Tongue (tissue), 2 donors: Measurements from ENCODE around the gene MYL7. TPM values are rescaled to one million over a fixed set of nuclear protein-coding genes. Genes with fewer than 3 reads are reported as not detected.
"Not testable (repeated sequence)": the region's sequence is repeated elsewhere in the genome, so short reads cannot be mapped to it uniquely, and the experiment has no call there.

Experiments
- DNase-seq: peaks from one replicate; pipeline ENCODE4 v3.0.0-alpha.2; 2015
- total RNA-seq: library from RNA; depleted of rRNA; stranded (reverse); fragments of >200 nt; gene quantifications from one replicate; pipeline ENCODE4 v1.2.3, GENCODE V29; 2014

MYL7 gene, protein sequence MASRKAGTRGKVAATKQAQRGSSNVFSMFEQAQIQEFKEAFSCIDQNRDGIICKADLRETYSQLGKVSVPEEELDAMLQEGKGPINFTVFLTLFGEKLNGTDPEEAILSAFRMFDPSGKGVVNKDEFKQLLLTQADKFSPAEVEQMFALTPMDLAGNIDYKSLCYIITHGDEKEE
- not detected for total RNA-seq

DNA sequence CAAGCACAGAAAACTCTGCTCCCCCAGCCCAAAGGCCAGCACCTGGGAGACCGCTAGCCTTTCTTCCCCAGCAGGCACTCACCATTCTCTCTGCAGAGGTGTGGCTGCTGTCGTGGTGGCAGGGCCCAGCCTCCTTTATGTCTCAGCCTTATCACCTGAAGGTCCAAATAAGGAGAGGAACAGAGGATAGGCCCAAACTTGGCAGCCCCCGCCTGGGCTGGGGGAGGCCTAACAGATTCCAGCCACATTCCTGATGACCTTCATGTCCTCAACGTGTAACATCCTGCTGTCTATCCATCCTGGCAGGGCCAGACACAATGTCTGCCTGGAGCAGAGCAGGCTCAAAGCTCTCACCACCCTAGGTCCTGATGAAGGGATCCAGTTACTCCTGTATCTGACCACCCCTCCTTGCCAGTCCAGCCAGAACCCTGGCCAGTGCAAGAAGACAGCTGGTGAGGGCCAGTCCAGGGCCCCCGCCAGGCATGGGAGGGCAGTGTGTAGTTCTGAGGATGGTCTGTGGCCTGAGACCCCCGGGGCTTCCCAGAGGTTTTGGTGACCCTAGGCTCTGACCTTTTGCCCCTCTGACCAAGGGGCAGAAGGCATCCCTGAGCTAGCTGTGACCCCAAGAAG, at the start of gene MYL7:
TSS of gene MYL7 (minus strand) at position 112 of the 630 bp plus-strand sequence. CDS start at position 85, 27 bp downstream.
- DNase-seq: no peak

DNA sequence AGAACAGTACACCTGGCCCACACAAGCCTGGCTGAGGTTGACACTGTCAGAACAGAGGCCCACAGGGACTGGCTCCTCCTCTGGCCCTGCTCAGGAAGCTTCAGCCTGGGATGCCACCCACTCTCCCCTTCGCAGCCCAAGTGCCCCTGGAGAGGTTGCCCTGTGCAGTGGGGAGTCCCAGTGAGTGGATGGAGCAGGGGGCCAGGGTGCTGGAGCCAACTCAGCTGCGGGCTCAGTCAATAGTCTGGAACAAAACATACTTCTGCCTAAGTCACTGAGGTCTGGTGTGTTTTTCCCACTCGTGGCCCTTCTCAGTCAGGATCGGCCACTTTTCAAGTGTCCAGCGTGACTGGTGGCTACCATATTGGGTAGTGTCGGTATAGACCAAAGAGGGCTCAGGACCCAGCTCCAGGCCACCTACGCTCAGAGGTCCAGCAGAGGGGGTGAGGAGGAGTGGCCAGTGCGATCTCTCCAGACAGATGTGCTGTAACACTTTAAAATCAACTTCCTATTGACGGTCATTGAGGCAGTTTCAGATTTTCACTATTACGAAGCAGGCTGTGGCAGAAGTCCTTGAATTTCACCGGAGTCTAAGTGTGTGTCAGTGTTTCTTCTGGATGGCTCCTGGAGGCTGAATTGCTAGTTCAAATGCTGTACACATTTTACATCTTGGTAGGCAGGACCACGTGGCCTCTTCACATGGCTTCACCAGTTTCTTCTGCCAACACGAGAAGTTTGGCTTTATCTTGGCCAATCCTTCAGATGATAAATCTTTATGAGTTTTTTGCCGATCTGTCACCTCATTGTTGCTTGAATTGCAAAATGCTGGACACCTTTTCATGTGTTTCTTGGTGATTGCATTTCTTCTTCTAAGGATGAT, 49.1 kb upstream of the MYL7 start:
- no peak for DNase-seq

DNA sequence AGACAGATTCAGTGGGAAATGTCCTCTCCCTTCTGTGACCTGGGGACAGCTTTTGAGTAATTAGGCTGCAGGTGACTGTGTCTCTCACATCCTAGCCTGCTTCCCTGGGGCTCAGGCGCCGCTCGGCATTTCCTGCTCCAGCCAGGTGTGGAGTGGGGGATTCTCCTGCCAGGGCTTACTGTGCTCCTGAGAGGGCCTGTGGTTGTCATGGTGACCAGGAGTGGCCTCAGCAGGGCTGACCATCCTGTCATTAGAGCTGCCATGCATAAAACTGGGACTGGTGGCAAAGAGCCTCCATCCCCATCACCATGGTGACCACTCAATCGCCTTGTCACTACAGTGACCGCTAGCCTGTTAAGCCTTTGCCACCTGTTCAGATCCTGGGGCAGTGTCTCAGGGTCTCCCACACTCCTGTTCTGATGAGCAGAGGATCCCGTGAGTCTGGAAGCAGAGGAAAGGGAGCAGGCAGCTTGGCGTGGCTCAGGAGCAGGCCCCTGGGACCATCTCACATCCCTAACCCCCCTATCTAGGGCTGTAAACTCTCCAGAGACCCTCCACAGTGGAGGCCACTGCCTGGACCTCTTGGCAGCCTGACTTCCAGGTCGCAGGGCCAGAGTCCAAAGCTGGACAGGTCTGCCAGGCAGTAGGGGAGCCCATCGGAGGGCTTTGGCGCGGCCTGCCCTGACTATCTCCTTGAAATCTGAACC, 48.3 kb upstream of the MYL7 start, which contains the start of gene GCK:
TSS of gene GCK (minus strand) at position 154 of the 707 bp plus-strand sequence. CDS start 486 bp downstream, outside the sequence.
- DNase-seq: no peak

DNA sequence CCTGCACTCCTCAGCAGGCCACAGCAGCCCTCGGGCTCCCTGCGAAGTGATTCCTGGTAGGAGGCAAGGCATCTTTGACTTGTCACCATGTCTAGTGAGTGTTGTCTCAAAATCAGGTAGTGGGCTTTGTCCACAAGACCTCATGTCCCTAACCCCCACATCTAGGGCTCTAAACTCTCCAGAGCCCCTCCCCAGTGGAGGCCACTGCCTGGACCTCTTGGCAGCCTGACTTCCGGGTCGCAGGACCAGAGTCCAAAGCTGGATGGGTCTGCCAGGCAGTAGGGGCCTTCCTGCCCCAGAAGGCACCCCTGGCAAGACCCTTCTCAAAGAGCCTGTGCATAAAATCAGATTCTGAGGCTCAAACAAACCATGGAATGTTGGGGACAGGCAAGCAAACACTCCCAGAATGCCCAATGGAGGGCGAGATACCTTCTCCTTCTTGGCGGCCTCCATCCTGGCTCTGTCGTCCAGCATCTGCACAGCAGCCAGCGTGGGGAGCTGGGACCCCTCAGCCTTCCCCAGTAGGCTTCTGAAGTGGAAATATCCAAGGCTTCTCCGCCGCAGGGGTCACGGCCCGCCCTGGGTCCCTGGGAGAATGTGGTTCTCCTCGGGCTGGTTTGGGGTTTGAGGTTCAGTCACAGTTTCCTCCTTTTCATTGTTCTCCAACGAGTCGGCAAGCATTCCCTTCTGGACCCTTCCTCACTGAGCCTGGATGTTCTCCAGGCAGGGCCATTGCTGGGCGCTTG, 47.5 kb upstream of the MYL7 start:
- DNase-seq: no peak

DNA sequence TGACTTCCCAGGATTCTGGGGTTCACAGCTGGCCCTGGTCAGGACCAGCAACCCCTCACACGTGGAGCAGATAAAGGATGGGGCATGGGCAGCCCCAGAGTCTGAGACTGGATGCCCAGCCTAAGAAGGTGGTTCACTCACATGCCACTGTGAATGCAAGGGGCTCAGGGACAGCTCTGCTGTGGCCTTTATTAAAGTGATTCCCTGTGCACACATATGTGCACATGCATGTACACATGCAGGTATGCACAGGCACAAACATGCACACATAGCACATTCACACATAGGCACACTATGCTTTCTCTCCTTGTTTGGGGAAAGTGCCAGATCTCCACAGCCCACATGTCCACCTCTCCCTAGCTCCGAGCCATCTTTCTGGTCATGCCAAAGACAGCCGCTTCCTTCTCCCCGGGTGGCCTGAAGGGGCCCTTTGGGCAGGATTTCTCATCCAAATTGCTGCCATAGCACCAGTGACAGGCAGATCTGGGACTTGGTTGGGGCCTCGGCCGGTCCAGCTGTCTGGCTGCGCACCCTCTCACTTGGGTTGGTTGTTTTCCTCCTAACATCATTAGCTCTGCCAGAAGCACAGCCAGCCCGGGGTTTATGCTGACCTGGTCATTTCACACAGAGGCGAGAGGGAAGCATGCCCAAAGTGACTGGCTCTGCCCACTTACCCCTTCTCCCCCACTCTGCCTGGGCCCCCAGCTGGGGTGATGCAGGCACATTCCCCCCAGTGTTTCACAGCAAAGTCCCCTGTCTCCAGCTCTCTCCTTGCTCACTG, 46.7 kb upstream of the MYL7 start:
- no peak for DNase-seq

DNA sequence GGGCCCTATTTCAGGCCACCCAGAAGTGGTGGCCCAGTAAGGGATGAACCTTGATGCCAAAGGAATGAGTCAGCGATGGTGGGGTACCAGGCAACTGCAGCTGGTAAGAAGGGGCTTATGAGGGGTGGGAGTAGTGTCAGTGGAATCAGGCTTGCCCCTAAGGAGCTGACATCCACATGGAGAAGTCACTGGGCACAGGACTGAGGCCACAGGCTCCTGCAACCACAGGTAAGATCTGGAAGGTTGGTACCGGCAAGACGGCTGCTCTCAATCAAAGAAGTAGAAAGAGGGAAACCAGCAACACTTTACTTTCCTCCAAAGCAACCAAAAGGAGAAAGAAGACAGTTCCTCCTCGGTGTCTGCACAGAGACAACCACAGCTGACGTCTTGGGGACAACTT, 45.6 kb upstream of the MYL7 start:
- DNase-seq: no peak

DNA sequence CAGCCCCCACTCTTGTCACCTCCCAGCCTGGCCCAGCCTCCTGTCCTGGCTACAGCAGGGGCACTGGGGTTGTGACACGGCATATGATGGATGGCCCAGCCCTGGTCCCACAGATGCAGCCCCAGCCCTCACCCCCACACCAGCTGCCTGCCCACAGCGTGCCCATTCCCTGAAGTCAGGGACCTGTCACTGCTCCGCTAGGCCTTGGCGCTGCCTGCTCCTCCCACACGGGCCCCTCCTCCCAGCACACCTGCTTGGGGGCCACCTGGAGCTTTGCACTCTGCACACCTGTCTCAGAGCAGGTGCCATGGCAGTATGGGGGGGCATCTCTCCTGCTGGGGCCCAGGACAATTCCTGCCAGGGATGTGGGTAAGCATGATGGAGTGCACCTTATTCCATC, 44.6 kb upstream of the MYL7 start:
- no peak for DNase-seq

DNA sequence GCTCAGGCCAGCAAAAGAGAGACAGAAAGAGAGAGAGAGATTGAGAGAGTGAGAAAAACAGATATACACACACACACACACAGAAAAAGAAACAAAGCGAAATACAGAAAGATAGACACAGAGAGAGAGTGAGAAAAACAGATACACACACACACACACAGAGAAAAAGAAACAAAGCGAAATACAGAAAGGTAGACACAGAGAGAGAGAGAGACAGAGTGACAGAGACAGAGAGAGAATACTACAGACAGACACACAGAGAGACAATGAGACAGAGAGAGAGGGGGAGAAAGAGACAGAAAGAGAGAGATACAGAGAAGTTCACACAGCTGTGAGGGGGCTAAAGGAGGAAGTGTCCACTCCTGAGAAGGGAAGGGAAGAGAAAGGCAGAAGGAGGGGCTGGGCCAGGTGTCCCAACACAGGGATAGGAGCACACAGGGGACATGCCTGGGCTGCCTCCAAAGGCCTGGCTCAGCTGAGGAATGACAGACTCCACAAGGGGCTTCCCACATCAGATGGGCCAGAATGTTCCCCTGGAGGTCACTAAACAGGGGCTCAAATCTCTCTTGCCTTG, 43.8 kb upstream of the MYL7 start:
- no peak for DNase-seq

DNA sequence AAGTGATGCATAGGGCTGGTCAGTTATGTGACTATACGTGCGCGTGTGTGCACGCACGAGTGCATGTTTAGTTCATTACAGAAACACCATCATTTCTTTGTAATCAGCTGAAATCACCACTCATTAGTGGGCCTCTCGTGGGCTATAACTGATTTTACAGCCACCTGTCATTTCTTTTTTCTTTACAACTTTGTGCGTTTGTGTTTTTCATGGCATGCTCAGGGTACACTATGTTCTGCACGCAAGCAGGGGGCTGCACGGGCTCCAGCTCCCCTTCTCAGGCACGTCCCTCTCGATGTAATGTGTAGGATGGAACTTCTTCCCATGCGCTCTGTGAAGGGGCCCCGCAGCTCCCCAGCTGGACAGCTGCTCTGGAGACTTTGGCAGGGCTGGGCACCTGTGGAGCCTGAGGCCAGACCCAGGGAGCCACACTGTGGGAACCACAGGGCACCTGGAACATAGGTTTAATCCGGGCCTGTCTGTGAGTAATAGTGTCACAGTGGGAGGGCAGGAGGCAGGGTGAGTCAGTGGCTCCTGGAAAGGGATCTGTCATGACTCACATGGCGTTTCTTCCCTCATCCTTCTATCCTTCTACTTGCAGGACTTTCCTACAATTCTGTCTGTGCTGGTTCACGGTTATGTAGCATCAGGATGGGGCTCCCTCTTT, 43.2 kb upstream of the MYL7 start:
- DNase-seq: peak; percentile 67

DNA sequence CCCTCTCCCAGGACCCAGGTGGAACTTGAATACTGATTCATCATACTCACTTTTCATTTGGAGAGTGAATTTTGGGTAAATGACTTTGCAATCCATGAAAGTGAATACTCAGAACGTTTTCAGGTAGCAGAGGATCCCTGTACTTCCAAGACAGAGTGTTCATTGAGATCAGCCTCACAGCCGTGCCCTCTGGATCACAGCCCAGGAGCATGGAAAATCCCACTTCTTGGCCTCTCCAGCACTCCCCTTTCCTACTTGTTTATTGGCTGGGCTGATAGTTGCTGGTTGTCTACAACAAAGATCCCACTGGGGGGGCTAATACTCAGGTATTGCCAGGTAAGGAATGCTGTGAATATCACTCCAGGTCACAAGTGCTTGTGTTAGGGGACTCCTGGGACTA, 42.3 kb upstream of the MYL7 start:
- DNase-seq: no peak

DNA sequence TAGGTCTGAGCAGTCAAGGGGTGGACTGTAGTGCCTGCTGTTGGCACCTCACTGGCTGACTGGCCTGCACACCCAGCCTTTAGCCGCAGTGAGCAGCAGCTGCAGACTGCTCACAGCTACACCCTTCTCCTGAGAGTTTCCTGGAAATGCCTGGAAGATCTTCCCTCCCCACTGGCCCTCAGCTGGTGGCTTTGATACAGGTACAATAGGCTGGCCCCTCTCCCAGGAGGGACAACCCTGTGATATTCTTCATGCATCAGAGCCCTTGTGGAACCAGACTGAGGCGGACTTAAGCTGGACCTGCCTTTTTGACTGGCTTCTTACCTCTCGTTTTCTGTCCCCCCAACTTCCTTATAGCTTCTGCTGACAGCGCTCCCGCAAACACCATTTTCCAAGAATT, 41.7 kb upstream of the MYL7 start:
- DNase-seq: no peak

DNA sequence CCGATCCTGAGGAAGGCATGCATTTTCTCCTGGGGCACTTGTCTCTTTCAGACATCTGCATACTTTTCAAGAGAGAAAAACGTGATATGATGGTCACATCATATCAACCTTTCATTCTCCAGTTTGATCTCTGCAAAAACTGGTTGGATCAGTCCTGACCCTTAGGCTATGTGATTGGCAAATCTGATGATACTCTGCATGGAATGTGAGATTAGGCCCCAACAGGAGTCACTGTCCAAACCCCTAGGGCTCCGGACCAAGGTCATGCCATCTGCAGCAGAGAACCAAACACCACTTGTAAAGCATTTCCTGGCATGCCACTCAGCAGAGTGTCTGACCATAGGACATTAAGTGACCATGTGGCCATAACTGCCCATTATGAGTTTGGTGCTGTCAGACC, 39.5 kb upstream of the MYL7 start:
- no peak for DNase-seq

DNA sequence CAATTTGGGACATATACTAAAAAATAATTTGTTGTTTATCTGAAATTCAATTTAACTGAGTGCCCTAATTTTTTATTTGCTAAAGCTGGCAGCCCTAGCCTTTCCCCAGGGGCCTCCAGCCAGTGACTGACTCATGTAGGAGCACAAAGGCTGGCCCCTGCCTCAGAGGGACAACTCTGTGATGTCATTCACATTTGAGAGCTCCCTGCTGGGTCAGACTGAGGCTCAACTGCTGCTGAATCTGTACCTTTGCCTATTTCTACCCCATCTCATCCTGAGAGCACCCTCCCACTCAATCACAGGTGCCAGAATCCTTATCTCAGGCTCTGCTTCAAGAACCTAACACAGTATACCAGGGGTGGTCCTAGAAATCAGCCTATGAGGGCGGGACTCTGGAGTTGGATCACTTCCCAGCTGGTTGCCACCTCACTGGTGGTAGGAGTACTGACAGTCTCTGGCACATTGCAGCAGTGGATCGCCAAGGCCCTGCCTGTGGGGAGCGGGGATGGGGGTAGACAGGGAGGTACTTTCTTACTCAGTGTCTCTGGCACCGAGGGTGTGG, 36.5 kb upstream of the MYL7 start:
- no peak for DNase-seq

DNA sequence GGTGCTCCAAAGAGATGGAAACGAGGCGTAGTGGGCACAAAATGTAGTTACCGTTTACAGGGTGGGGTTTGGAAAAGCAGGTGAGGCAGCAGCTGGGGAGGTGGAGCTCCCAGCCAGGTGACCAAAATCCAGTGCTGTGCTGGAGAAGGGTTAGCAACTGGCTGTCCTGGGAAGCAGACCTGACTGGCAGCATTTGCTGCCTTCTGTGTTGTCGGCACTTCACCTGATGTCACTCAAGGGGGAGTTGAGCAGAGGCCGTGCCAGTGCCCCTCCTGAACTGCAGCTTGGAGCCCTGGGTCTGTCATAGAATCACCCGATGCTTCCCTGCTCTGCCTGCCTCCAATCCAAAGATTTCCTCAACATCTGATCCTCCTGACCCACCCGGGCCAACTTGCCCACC, 35.4 kb upstream of the MYL7 start:
- no peak for DNase-seq

DNA sequence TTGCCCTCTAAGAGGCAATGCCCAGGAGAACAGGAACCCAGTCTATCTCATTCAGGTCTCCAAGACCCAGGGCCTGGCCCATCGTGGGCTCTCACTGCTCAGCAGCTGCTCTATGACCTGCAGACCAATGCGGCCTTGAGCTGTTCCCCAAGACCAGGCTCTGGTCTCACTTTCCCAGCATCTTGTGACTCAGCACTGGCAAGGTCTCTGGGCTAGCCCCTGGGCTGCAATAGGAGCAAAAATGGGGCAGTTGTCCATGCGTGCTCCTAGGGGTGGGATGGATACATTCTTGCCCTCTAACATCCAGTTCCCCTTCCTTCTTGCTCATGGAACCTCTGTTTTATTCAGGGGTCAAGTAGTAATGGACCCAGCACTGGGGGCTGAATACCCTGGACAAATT, 34.6 kb upstream of the MYL7 start:
- no peak for DNase-seq

DNA sequence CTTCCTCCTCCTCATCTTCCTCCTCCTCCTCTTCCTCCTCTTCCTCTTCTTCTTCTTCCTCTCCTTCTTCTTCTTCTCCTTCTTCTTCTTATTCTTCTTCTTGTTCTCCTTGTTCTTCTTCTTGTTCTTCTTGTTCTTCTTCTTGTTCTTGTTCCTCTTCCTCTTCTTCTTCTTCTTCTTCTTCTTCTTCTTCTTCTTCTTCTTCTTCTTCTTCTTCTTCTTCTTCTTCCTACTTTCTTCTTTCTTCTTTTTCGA, 33.5 kb upstream of the MYL7 start:
- not testable (repeated sequence) for DNase-seq

DNA sequence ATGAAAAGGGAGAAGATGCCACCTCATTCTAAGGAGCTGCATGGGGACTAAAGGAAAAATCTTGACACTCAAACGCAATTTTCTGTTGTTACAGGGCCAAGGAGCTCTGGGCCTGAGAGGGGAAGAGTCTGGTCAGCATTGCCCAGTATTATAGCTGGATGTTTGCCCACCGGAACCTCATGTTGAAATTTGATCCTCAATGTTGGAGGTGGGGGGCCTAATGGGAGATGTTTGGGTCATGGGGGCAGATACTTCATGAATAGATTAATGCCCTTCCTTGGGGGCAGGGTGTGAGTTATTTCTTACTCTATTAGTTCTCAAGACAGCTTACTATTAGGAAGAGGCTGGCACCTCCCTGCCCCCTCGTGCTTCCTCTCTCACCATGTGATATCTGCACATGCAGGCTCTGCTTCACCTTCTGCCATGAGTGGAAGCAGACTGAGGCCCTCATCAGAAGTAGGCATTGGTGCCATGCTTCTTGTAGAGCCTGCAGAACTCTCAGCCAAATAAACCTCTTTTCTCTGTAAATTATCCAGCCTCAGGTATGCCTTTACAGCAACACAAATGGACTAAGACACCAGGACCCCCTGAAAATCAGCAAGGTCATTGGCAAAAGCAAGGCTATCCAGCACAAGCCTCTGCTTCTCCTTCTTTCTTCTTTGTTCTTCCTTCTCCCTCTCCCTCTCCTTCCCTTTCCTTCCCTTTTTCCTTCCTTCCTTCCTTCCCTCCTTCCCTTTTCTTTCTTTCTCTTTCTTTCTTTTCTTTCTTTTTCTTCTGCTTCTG, 33.0 kb upstream of the MYL7 start:
- DNase-seq: no peak

DNA sequence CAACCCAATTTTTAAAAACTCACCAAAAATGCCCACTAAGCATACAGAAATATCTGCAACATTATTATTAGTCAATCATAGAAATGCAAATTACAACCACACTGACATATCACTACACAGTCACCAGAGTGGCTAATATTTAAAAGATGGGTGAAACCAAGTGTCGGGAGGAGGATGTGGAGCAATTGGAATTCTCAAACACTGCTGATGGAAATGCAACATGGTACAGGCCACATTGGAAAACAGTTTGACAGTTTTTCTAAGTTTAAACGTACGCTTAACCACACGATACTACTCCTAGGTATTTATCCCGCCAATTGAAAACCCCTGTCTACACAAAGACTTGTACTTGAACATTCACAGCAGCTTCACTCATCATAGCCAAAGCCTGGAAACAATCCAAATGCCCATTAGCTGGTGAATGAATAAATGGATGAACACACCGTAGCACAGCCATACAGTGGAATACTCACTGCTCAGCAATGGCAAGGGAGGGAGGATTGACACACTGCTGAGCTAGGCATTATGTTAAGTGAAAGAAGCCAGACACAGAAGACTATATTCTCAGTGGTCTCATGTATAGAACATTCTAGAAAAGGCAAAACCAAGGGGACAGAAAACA, 31.8 kb upstream of the MYL7 start:
- DNase-seq: no peak

DNA sequence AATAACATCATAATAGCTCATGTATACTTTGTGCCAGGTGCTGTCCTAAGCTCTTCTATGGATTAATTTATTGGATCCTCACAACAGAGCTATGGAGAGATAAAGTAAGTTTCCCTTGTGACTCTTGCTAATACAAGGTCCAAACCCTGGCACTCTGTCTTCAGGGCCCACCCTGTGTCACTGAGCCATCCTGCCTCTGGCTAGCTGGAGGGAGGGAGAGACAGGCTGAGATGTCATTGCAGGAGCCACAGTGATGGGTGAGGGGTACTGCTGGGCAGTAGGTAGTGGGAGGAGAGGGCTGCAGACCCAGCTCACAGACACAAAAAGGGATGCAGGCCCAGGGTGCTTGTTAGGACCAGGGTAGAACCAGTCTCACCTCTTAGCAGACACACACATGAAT, 31.2 kb upstream of the MYL7 start:
- no peak for DNase-seq
